ENCODE measurements around the gene GAMT.
A peak's percentile ranks its signal among the peaks of the same experiment; 100 is the strongest.

The GAMT gene

GRCh38 chr19:1386945-1387683 is 14.2 kb downstream of the GAMT start:
- DNase-seq (ENCODE audit: extremely low read depth in 1 of 2, low read depth in 1 of 2) = no peak

- no peak for DNase-seq (ENCODE audit: extremely low read depth in 1 of 2, low read depth in 1 of 2)
Observed at GRCh38 chr19:1385816-1386215, 15.5 kb downstream of the GAMT start.

DNA sequence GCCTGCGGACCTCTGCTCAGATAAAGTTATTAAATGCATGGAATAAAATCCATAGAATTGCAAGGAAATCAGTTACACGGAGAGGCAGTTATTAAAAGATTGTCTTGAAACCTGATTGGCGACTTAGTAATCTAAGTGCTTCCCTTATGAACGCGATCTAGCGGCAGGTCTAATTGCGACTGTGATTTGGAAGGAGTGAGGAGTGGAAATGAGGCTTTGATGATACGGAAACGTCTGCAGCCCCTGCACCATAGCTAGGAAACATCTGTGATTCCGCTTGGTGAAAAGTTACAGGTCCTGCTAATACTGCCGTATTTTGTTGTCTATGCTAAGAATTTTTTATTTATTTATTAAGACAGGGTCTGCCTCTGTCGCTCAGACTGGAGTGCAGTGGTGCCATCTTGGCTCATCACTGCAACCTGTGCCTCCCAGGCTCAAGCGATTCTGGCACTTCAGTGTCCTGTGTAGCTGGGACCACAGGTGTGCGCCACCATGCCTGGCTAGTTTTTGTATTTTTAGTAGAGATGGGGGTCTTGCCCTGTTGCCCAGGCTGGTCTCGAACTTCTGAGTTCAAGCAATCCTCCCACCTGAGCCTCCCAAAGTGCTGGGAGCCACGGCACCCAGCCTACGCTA is 16.7 kb downstream of the GAMT start:
- DNase-seq (ENCODE audit: extremely low read depth in 1 of 2, low read depth in 1 of 2) = no peak

DNA sequence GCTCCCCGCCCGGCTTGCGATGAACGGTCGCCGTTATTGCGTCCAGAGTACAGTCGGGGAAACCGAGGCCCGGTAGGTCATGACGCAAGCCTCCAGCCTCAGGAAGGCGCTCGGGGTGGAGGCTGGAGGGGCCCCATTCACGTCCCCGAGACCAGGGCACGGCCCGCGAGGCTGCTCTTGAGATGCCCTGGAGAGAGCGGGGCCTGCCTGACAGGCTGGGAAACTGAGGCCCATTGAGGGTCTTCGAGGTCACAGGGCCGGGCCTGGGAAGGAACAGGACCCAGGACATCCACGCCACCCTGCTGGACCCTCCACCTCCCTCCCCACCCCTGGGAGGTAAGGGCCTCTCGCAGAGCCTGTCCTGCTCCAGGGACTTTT is 17.3 kb downstream of the GAMT start:
- no peak for DNase-seq (ENCODE audit: extremely low read depth in 1 of 2, low read depth in 1 of 2)

GRCh38 chr19:1383312-1384084 is 17.8 kb downstream of the GAMT start, which contains the start of gene NDUFS7:
TSS of gene NDUFS7 (plus strand) at chr19:1383907. CDS start at chr19:1383927, 20 bp downstream.
- peak; percentile 82 to 84 for DNase-seq (ENCODE audit: extremely low read depth in 1 of 2, low read depth in 1 of 2)

- no peak for DNase-seq (ENCODE audit: extremely low read depth in 1 of 2, low read depth in 1 of 2)
Observed at GRCh38 chr19:1383017-1383311, 18.4 kb downstream of the GAMT start.

DNA sequence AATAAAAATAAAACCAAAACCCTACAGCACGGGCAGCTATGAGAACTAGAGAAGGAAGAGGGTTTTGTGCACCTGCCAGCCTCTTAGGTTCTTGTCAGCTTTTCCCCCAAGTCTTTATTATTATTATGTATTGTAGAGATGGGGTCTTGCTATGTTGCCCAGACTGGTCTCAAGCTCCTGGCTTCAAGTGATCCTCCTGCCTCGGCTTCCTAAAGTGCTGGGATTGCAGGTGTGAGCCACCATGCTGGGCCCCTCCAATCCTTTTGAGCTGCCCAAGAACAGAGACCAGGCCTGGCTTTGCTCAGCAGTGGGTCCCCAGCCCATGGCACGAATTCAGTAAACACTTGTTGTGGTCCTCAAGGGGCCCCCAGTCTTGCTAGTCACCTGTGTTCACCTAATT is 19.1 kb downstream of the GAMT start:
- no peak for DNase-seq (ENCODE audit: extremely low read depth in 1 of 2, low read depth in 1 of 2)

- DNase-seq (ENCODE audit: extremely low read depth in 1 of 2, low read depth in 1 of 2) = no peak
Observed at GRCh38 chr19:1379961-1380489, 21.3 kb downstream of the GAMT start.

DNA sequence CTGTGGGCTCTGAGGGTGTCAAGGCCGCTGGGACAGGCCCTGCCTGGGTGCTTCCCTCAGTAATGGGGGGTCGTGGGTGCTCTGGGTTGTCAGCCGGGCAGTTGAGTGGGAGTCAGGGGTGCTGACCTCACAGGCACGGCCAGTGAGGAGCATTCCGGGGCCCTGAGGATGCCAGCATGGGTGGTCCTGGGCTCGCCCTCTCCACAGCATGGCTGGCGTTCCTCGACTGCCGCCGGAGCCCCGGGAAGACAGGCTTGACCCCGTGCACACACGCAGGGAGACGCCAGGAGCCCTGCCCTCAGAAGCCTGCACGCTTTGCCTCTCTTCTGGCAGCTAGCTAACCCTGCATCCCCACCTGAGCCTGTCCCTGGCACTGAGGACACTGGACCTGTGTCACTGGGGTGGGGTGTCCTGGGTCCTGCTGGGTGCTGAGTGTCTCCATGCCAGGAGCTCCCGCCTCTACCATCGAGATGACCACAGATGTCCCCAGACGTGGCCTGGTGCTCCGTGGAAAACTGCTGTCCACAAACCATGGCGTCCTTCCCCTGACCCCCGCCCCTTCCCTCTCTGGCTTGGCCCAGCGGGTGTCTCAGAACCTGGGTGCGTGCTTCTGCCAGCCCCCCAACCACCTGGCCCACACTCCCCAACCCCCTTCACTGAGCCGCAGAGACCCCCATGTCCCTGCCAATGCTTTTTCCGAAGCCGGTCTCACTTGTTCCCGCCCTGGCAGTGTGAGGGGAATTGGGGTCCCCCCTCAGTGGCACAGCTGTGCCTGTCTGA is 22.0 kb downstream of the GAMT start:
- no peak for DNase-seq (ENCODE audit: extremely low read depth in 1 of 2, low read depth in 1 of 2)

- DNase-seq (ENCODE audit: extremely low read depth in 1 of 2, low read depth in 1 of 2) = no peak
Observed at GRCh38 chr19:1377965-1378785, 23.2 kb downstream of the GAMT start.

DNA sequence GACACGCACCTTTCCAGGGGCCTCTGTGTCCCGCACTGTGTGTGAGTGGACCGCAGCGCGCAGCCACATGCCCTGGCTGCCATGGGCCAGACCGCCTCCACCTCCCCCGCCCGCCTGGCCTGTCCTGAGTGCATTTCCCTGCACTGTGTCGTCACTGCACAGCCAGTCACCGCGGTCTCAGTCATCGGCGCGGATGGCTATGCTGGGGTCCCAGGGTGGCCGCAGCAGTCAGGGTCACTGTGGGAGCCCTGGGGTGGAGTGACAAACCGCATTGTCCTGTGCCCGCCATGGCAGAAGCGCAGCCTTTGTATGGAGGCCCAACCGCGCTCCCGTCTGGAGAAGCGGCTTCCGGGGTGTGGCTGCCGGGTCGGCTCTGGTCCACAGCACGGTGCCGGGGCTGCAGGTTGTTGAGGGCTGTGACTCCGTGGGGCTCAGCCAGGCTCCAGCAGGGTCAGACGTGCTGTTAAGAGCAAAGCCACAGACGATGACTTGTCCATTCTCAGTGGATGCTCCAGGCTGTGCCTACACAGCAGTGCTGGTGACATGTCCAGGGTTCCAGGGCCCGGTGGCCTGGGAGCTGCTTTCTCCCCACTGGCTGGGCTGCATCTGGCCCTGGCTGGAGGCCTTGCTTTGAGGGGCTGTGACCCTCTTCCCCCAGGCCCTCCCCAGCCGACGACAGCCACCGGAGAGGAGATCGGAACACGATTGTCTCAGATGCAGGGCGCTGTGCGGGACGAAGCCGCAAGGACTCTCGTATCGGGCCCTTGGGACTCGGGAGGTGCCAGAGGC is 24.0 kb downstream of the GAMT start:
- no peak for DNase-seq (ENCODE audit: extremely low read depth in 1 of 2, low read depth in 1 of 2)

DNA sequence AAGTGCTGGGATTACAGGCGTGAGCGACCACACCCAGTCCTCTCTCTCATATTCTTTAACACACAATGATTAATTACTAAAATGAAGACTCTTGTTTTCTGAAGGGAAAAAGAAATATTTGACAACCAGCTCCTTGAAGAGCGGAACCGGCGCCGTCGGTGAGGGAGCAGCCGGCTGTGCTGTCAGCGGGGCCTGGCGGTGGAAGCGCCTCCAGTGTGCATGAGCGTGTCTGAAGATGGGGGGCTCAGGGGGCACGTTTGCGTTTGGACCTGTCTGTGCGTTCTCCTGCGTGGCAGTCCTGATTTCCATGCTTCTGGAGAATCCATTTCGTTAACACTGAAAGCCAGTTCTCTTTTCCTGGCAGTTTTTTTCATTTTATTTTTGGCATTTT is 24.9 kb downstream of the GAMT start:
- no peak for DNase-seq (ENCODE audit: extremely low read depth in 1 of 2, low read depth in 1 of 2)

GRCh38 chr19:1374250-1374577 is 27.1 kb downstream of the GAMT start:
- DNase-seq (ENCODE audit: extremely low read depth in 1 of 2, low read depth in 1 of 2) = no peak

GRCh38 chr19:1373534-1374249 is 27.6 kb downstream of the GAMT start:
- DNase-seq (ENCODE audit: extremely low read depth in 1 of 2, low read depth in 1 of 2) = no peak

DNA sequence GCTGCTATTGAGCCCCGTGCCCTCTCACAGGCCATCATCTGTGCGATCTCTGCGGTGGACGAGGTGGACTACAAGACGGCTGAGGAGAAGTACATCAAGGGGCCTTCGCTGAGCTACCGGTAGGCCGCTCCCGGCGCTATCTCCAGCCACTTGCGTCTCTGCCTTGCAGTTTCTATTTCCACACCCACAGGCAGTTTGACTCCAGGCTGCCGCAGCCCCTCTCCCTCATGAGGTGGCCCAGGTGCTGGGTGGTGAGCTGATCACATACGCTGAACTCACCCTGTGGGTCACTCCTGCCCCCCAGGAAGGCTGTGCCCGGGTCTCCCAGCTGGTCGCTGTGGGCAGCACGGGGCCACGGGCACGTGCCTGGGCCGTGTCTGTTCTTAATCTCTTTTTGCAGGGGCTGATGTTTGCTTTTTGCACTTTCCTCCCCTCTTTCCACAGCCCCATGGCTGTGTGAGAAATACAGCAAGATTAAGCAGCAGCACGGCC is 28.3 kb downstream of the GAMT start:
- no peak for DNase-seq (ENCODE audit: extremely low read depth in 1 of 2, low read depth in 1 of 2)

DNA sequence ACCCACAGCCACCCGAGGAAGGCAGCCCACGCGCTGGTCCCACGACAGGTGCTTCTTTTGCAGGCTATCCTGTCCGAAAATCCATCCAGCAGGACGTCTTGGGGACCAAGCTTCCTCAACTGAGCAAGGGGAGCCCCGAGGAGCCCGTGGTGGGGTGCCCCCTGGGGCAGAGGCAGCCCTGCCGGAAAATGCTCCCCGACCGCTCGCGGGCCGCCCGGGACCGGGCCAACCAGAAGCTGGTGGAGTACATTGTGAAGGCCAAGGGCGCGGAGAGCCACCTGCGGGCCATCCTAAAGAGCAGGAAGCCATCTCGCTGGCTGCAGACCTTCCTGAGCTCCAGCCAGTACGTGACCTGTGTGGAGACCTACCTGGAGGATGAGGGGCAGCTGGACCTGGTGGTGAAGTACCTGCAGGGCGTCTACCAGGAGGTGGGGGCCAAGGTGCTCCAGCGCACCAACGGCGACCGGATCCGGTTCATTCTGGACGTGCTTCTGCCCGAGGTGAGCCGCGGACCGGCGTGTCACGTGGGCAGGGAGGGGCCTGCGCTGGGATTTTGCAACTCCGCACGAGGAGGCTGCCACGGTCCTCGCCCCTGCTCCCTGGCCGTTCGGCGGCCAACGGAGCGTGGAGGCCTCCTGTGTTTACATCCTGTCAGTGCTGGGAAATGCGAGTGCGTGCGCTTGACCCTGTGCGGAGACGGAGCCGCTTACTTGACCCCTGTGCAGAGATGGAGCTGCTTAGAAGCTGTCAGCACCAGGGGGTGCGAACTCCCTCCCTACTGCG is 30.6 kb downstream of the GAMT start:
- no peak for DNase-seq (ENCODE audit: extremely low read depth in 1 of 2, low read depth in 1 of 2)

GRCh38 chr19:1369214-1369805 is 32.0 kb downstream of the GAMT start:
- no peak for DNase-seq (ENCODE audit: extremely low read depth in 1 of 2, low read depth in 1 of 2)

Data from stimulated activated CD8-positive, alpha-beta memory T cell treated with anti-CD3 and anti-CD28 coated beads, Interleukin-7, amount 100 ng/mL, for 48 hours (primary cell).